HG03442 (cell line): ENCODE results near the gene SDSL.

Source experiments
- ATAC-seq: cut with Tn5 transposase; IDR thresholded peaks from one replicate; pipeline ENCODE4 v1.9.1; 2021; ENCODE audit warnings: mild to moderate bottlenecking, moderate library complexity; ENCODE audit not compliant: unreplicated experiment

The SDSL gene

GRCh38 chr12:113443030-113443539 is 20.9 kb downstream of the SDSL start:
- no peak for ATAC-seq

- ATAC-seq: no peak
Observed at GRCh38 chr12:113445544-113446171, 23.5 kb downstream of the SDSL start.

- ATAC-seq: no peak
Observed at GRCh38 chr12:113448873-113449272, 26.7 kb downstream of the SDSL start.

- no peak for ATAC-seq
Observed at GRCh38 chr12:113449299-113449698, 27.1 kb downstream of the SDSL start.

- no peak for ATAC-seq
Observed at GRCh38 chr12:113449839-113450238, 27.7 kb downstream of the SDSL start.

- no peak for ATAC-seq
Observed at GRCh38 chr12:113452458-113452857, 30.3 kb downstream of the SDSL start.

GRCh38 chr12:113453330-113453729 is 31.1 kb downstream of the SDSL start:
- ATAC-seq: no peak

- no peak for ATAC-seq
Observed at GRCh38 chr12:113456199-113456598, 34.0 kb downstream of the SDSL start.

- ATAC-seq: no peak
Observed at GRCh38 chr12:113456761-113457160, 34.6 kb downstream of the SDSL start.

GRCh38 chr12:113457185-113457584 is 35.0 kb downstream of the SDSL start:
- ATAC-seq: no peak

GRCh38 chr12:113457710-113458109 is 35.5 kb downstream of the SDSL start:
- ATAC-seq: no peak

GRCh38 chr12:113459981-113460380 is 37.8 kb downstream of the SDSL start:
- ATAC-seq: no peak

- no peak for ATAC-seq
Observed at GRCh38 chr12:113461666-113462065, 39.5 kb downstream of the SDSL start.

- no peak for ATAC-seq
Observed at GRCh38 chr12:113462117-113462774, 40.1 kb downstream of the SDSL start.

GRCh38 chr12:113462998-113463745 is 41.0 kb downstream of the SDSL start:
- ATAC-seq: no peak

GRCh38 chr12:113463746-113464451 is 41.7 kb downstream of the SDSL start:
- ATAC-seq: no peak

- no peak for ATAC-seq
Observed at GRCh38 chr12:113464452-113464775, 42.2 kb downstream of the SDSL start.

- ATAC-seq: no peak
Observed at GRCh38 chr12:113464852-113465719, 42.9 kb downstream of the SDSL start.

- no peak for ATAC-seq
Observed at GRCh38 chr12:113465808-113466453, 43.8 kb downstream of the SDSL start.
